ENCODE data around the gene MLN.
"Not testable (repeated sequence)": the region's sequence is repeated elsewhere in the genome, so short reads cannot be mapped to it uniquely, and the experiment has no call there.

MLN gene

GRCh38 chr6:33834401-33835392 is 30.9 kb upstream of the MLN start:
- no peak for DNase-seq

GRCh38 chr6:33833599-33833998 is 29.8 kb upstream of the MLN start:
- no peak for DNase-seq

- not testable (repeated sequence) for DNase-seq
These were observed 29.0 kb upstream of the MLN start for GRCh38 chr6:33832831-33833230.

- not testable (repeated sequence) for DNase-seq
These were observed 27.9 kb upstream of the MLN start for GRCh38 chr6:33831725-33832124.

GRCh38 chr6:33830635-33831240 is 26.9 kb upstream of the MLN start:
- no peak for DNase-seq

GRCh38 chr6:33828764-33829731 is 25.2 kb upstream of the MLN start:
- no peak for DNase-seq

- DNase-seq: no peak
These were observed 24.6 kb upstream of the MLN start for GRCh38 chr6:33828452-33828763.

GRCh38 chr6:33827546-33828451 is 24.0 kb upstream of the MLN start:
- no peak for DNase-seq

GRCh38 chr6:33826537-33826936 is 22.7 kb upstream of the MLN start:
- DNase-seq: no peak

- DNase-seq: no peak
These were observed 20.8 kb upstream of the MLN start for GRCh38 chr6:33824461-33825154.

- DNase-seq: no peak
These were observed 20.0 kb upstream of the MLN start for GRCh38 chr6:33823806-33824205.

- no peak for DNase-seq
These were observed 19.0 kb upstream of the MLN start for GRCh38 chr6:33822575-33823395.

GRCh38 chr6:33820784-33821520 is 17.1 kb upstream of the MLN start:
- no peak for DNase-seq

GRCh38 chr6:33820243-33820642 is 16.4 kb upstream of the MLN start:
- DNase-seq: no peak

- DNase-seq: no peak
These were observed 15.2 kb upstream of the MLN start for GRCh38 chr6:33819021-33819420.

GRCh38 chr6:33818293-33818692 is 14.5 kb upstream of the MLN start:
- DNase-seq: no peak

- no peak for DNase-seq
These were observed 13.7 kb upstream of the MLN start for GRCh38 chr6:33817489-33817888.

GRCh38 chr6:33816911-33817310 is 13.1 kb upstream of the MLN start:
- no peak for DNase-seq

GRCh38 chr6:33815854-33816253 is 12.1 kb upstream of the MLN start:
- DNase-seq: no peak
